NCI-H2171 treated with DMSO at 0.1 percent for 48 hours (cell line): Measurements from ENCODE around the gene RNF111.
"Not testable (repeated sequence)": the region's sequence is repeated elsewhere in the genome, so short reads cannot be mapped to it uniquely, and the experiment has no call there.

Source experiments
- DNase-seq: peaks from one replicate; lab custom pipeline; 2025; lab: John Stamatoyannopoulos, UW

The RNF111 gene

GRCh38 chr15:59000251-59000650 lies 12.8 kb downstream of the RNF111 start:
- DNase-seq: not testable (repeated sequence)

GRCh38 chr15:59001946-59002345 lies 14.5 kb downstream of the RNF111 start:
- no peak for DNase-seq

- DNase-seq: no peak
Measured at GRCh38 chr15:59002418-59002859, 15.0 kb downstream of the RNF111 start.

GRCh38 chr15:59005579-59005978 lies 18.1 kb downstream of the RNF111 start:
- DNase-seq: no peak

- no peak for DNase-seq
Measured at GRCh38 chr15:59008086-59008485, 20.6 kb downstream of the RNF111 start.

- no peak for DNase-seq
Measured at GRCh38 chr15:59011262-59011952, 23.9 kb downstream of the RNF111 start.

GRCh38 chr15:59013246-59013873 lies 25.9 kb downstream of the RNF111 start:
- DNase-seq: no peak

GRCh38 chr15:59014068-59014467 lies 26.6 kb downstream of the RNF111 start:
- DNase-seq: no peak

- no peak for DNase-seq
Measured at GRCh38 chr15:59017449-59017848, 30.0 kb downstream of the RNF111 start.

- no peak for DNase-seq
Measured at GRCh38 chr15:59018833-59019232, 31.4 kb downstream of the RNF111 start.

GRCh38 chr15:59020322-59020721 lies 32.9 kb downstream of the RNF111 start:
- DNase-seq: no peak

GRCh38 chr15:59022188-59022587 lies 34.7 kb downstream of the RNF111 start:
- DNase-seq: no peak

GRCh38 chr15:59026207-59026606 lies 38.7 kb downstream of the RNF111 start:
- DNase-seq: no peak

- no peak for DNase-seq
Measured at GRCh38 chr15:59028387-59028955, 41.0 kb downstream of the RNF111 start.

- no peak for DNase-seq
Measured at GRCh38 chr15:59029554-59029953, 42.1 kb downstream of the RNF111 start.

- no peak for DNase-seq
Measured at GRCh38 chr15:59035201-59035600, 47.7 kb downstream of the RNF111 start.

- no peak for DNase-seq
Measured at GRCh38 chr15:59039225-59039624, 51.8 kb downstream of the RNF111 start.

- no peak for DNase-seq
Measured at GRCh38 chr15:59042041-59042440, 54.6 kb downstream of the RNF111 start.

GRCh38 chr15:59048897-59049296 lies 61.4 kb downstream of the RNF111 start:
- no peak for DNase-seq

- no peak for DNase-seq
Measured at GRCh38 chr15:59051873-59052861, 64.7 kb downstream of the RNF111 start.

- no peak for DNase-seq
Measured at GRCh38 chr15:59052915-59053407, 65.5 kb downstream of the RNF111 start.

GRCh38 chr15:59053482-59053881 lies 66.0 kb downstream of the RNF111 start:
- DNase-seq: no peak
